Caco-2 (cell line): ENCODE results near the gene PTPRN2. TPM values are rescaled to one million over a fixed set of nuclear protein-coding genes. Genes with fewer than 3 reads are reported as not detected.

ENCODE experiments used
- BruUV-seq: library from RNA; stranded (reverse); fragments of 400-500 nt; replicated peaks from 2 replicates; lab custom pipeline; 2021; lab: Mats Ljungman, UMichigan
- CTCF ChIA-PET: fragments of 300-600 bp; sonication (Branson Sonifier 250); formaldehyde crosslinking; loops from one replicate; lab custom pipeline; 2022; ENCODE audit warnings: antibody characterized with exemption; lab: Charles Lee
- POLR2A ChIA-PET: fragments of 300-600 bp; sonication (Branson Sonifier 250); formaldehyde crosslinking; loops from one replicate; lab custom pipeline; 2022; ENCODE audit warnings: antibody characterized with exemption; lab: Charles Lee
- DNase-seq, 2 experiments: peaks; one replicate each; pipeline versions ENCODE4 v3.0.0 to v3.0.0-alpha.2; 2020 to 2022
- H3K27me3 ChIP-seq: replicated peaks from 2 replicates; pipeline ENCODE4 v1.6.0; 2011; ENCODE audit warnings: low read length; ENCODE audit not compliant: control insufficient read depth, insufficient read depth
- H3K36me3 ChIP-seq: 2 replicates; pipeline ENCODE4 v1.5.1; 2011; ENCODE audit warnings: low read length; ENCODE audit not compliant: control insufficient read depth, insufficient read depth
- H3K4me1 ChIP-seq: fragments of 250-450 bp; sonication (Bioruptor Pico); 2 replicates; pipeline ENCODE4 v1.5.1; 2020; ENCODE audit warnings: mild to moderate bottlenecking
- H3K4me3 ChIP-seq: 2 replicates; pipeline ENCODE4 v1.5.1; 2011; ENCODE audit warnings: low read depth, mild to moderate bottlenecking, control low read depth, low read length
- H3K9me3 ChIP-seq: fragments of 250-450 bp; sonication (Bioruptor Pico); 2 replicates; pipeline ENCODE4 v1.5.1; 2020; ENCODE audit warnings: mild to moderate bottlenecking, moderate library complexity
- H3K27ac Mint-ChIP-seq: one replicate; pipeline ENCODE4 v1.8.0; 2022; ENCODE audit warnings: mixed read lengths; ENCODE audit not compliant: unreplicated experiment
- H3K27me3 Mint-ChIP-seq: one replicate; pipeline ENCODE4 v1.8.0; 2022; ENCODE audit warnings: mixed read lengths; ENCODE audit not compliant: insufficient read depth, unreplicated experiment
- H3K36me3 Mint-ChIP-seq: one replicate; pipeline ENCODE4 v1.8.0; 2022; ENCODE audit warnings: mild to moderate bottlenecking, mixed read lengths; ENCODE audit not compliant: insufficient read depth, unreplicated experiment
- H3K4me1 Mint-ChIP-seq: one replicate; pipeline ENCODE4 v1.8.0; 2022; ENCODE audit warnings: low read depth, mixed read lengths; ENCODE audit not compliant: unreplicated experiment
- H3K4me3 Mint-ChIP-seq: one replicate; pipeline ENCODE4 v1.8.0; 2022; ENCODE audit warnings: mild to moderate bottlenecking, moderate library complexity, mixed read lengths; ENCODE audit not compliant: unreplicated experiment
- H3K9me3 Mint-ChIP-seq: one replicate; pipeline ENCODE4 v1.8.0; 2022; ENCODE audit warnings: mixed read lengths; ENCODE audit not compliant: unreplicated experiment
- intact Hi-C: fragments of 100-400 bp; cut with micrococcal nuclease; formaldehyde crosslinking; loops from one replicate; pipeline ENCODE4 v1.10.0; 2022; ENCODE audit not compliant: unreplicated experiment
- total RNA-seq: library from RNA; stranded (reverse); gene quantifications from 2 replicates; pipeline ENCODE4 v1.2.3, GENCODE V29; 2022
- TF ChIP-seq, protein P1 (sequence below), 2 experiments: fragments of 200-600 bp in 1 of 2; IDR thresholded peaks; 1 replicate in 1 of 2; 2 replicates in 1 of 2; pipeline versions ENCODE4 v1.5.1 to v1.8.0; 2011 to 2022; ENCODE audit warnings: antibody characterized with exemption in 1 of 2, control low read depth in 1 of 2, inconsistent platforms in 1 of 2, low read depth in 1 of 2, low read length in 1 of 2, mild to moderate bottlenecking in 1 of 2, moderate library complexity in 1 of 2; ENCODE audit not compliant: insufficient read depth in 1 of 2, severe bottlenecking in 1 of 2, unreplicated experiment in 1 of 2

PTPRN2 gene
- total RNA-seq, 1 experiment from 2014 or later: 1.4 TPM

- DNase-seq: no peak
- Mint-ChIP-seq H3K4me3 (no peak overlapping the region), H3K27ac (no peak overlapping the region), H3K9me3 (peaks cover 35% of the 10 kb centered on the region), H3K4me1 (no peaks in the 10 kb centered on the region), H3K27me3 (no peaks in the 10 kb centered on the region), H3K36me3 (peaks cover 15% of the 10 kb centered on the region)
- Histone ChIP-seq H3K36me3 (no peaks in the 10 kb centered on the region; the same call in 1 of the 2 replicates), H3K27me3 (no peaks in the 10 kb centered on the region), H3K4me1 (no peaks in the 10 kb centered on the region), H3K9me3 (peaks cover 13% of the 10 kb centered on the region; the same call in 1 of the 2 replicates), H3K4me3 (no peak overlapping the region)
- BruUV-seq: no TSS peak
- intact Hi-C loops: no loop called here
- TF ChIP-seq, protein P1, sequence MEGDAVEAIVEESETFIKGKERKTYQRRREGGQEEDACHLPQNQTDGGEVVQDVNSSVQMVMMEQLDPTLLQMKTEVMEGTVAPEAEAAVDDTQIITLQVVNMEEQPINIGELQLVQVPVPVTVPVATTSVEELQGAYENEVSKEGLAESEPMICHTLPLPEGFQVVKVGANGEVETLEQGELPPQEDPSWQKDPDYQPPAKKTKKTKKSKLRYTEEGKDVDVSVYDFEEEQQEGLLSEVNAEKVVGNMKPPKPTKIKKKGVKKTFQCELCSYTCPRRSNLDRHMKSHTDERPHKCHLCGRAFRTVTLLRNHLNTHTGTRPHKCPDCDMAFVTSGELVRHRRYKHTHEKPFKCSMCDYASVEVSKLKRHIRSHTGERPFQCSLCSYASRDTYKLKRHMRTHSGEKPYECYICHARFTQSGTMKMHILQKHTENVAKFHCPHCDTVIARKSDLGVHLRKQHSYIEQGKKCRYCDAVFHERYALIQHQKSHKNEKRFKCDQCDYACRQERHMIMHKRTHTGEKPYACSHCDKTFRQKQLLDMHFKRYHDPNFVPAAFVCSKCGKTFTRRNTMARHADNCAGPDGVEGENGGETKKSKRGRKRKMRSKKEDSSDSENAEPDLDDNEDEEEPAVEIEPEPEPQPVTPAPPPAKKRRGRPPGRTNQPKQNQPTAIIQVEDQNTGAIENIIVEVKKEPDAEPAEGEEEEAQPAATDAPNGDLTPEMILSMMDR (IDR thresholded peaks at IDR 0.05; ENCODE audit: insufficient read depth in 1 of 2, low read depth in 1 of 2, low read length in 1 of 2, severe bottlenecking in 1 of 2, unreplicated experiment in 1 of 2): no peak
- CTCF ChIA-PET: no interaction called here
- POLR2A ChIA-PET: no interaction called here
These were observed 81.9 kb downstream of the PTPRN2 start for GRCh38 chr7:158505683-158506082.

DNA sequence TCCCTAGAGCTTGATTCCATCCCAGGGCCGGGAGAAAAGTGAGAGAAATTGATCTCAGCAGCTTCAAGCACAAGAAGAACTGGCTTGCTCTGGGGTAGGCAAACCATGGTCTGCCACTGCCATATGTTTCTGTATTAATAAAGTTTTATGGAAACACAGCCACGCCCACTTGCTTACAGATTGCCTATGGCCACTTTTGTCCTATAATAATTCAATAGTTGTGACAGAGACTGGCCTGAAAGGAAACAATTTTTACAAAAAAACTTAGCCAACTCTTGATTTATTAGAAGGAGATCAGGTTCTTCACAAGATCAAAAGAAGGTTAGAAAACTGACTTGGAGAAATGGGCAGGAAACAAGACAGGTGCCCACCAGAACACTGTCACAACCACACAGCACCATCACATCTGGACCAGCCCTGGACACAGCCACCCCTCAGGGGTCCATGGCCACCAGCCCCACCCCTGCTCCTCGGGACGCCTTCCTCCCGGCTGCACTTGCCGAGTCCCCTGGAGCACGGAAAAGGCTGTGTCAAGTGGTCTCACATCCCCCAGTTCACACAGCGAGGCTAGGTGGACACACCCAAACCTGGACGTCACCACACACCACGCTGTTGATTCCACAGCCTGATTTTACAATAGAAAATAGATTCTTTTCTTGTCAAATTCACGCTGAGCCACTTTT lies 85.4 kb downstream of the PTPRN2 start:
- Mint-ChIP-seq H3K9me3 (peaks cover 14% of the 10 kb centered on the region), H3K27ac (no peak overlapping the region), H3K27me3 (no peaks in the 10 kb centered on the region), H3K4me3 (no peak overlapping the region), H3K4me1 (peaks cover 6% of the 10 kb centered on the region), H3K36me3 (peaks cover 1% of the 10 kb centered on the region)
- Histone ChIP-seq H3K4me1 (peaks cover 6% of the 10 kb centered on the region; the same call in 1 of the 2 replicates), H3K27me3 (no peaks in the 10 kb centered on the region), H3K36me3 (no peaks in the 10 kb centered on the region), H3K9me3 (peaks cover 13% of the 10 kb centered on the region; the same call in 1 of the 2 replicates), H3K4me3 (no peak overlapping the region)
- TF ChIP-seq, protein P1 (IDR thresholded peaks at IDR 0.05; ENCODE audit: insufficient read depth in 1 of 2, low read depth in 1 of 2, low read length in 1 of 2, severe bottlenecking in 1 of 2, unreplicated experiment in 1 of 2): no peak
- ChIA-PET POLR2A (no interaction called here), CTCF (no interaction called here)
- intact Hi-C loops: no loop called here
- no peak for DNase-seq
- no TSS peak for BruUV-seq

GRCh38 chr7:158501393-158502067 lies 86.1 kb downstream of the PTPRN2 start:
- no peaks in the 10 kb centered on the region for H3K27me3 Mint-ChIP-seq
- no TSS peak for BruUV-seq
- Histone ChIP-seq H3K36me3 (no peaks in the 10 kb centered on the region), H3K9me3 (peaks cover 10% of the 10 kb centered on the region; the same call in 1 of the 2 replicates), H3K4me1 (peaks cover 6% of the 10 kb centered on the region; the same call in 1 of the 2 replicates), H3K27me3 (no peaks in the 10 kb centered on the region), H3K4me3 (no peak overlapping the region)
- H3K4me1 Mint-ChIP-seq: peaks cover 6% of the 10 kb centered on the region
- no peak overlapping the region for H3K27ac Mint-ChIP-seq
- no peak for DNase-seq
- POLR2A ChIA-PET: no interaction called here
- no peaks in the 10 kb centered on the region for H3K36me3 Mint-ChIP-seq
- TF ChIP-seq, protein P1 (IDR thresholded peaks at IDR 0.05; ENCODE audit: insufficient read depth in 1 of 2, low read depth in 1 of 2, low read length in 1 of 2, severe bottlenecking in 1 of 2, unreplicated experiment in 1 of 2): no peak
- intact Hi-C loops: no loop called here
- no peak overlapping the region for H3K4me3 Mint-ChIP-seq
- CTCF ChIA-PET: no interaction called here
- peaks cover 9% of the 10 kb centered on the region for H3K9me3 Mint-ChIP-seq
